Pons (tissue), 1 donor: ENCODE measurements around the gene FCRL3.
A peak's percentile ranks its signal among the peaks of the same experiment; 100 is the strongest.

Experiments
- DNase-seq: peaks from one replicate; pipeline ENCODE4 v3.0.0-alpha.2; 2016; ENCODE audit warnings: low spot score

The FCRL3 gene

GRCh38 chr1:157678721-157679120, 21.8 kb downstream of the FCRL3 start:
- DNase-seq = no peak

- no peak for DNase-seq
These were observed 27.6 kb downstream of the FCRL3 start for GRCh38 chr1:157673008-157673407.

- DNase-seq = no peak
These were observed 28.7 kb downstream of the FCRL3 start for GRCh38 chr1:157671895-157672294.

- no peak for DNase-seq
These were observed 40.9 kb downstream of the FCRL3 start for GRCh38 chr1:157659576-157660247.

GRCh38 chr1:157658571-157658970, 42.0 kb downstream of the FCRL3 start:
- no peak for DNase-seq

- DNase-seq = no peak
These were observed 47.1 kb downstream of the FCRL3 start for GRCh38 chr1:157653494-157653873.

- DNase-seq = peak; percentile 47
These were observed 47.6 kb downstream of the FCRL3 start for GRCh38 chr1:157652859-157653493.

- DNase-seq = no peak
These were observed 52.3 kb downstream of the FCRL3 start for GRCh38 chr1:157648317-157648716.

GRCh38 chr1:157646144-157646543, 54.4 kb downstream of the FCRL3 start:
- DNase-seq = peak; percentile 14

- DNase-seq = no peak
These were observed 59.4 kb downstream of the FCRL3 start for GRCh38 chr1:157641177-157641576.

- DNase-seq = no peak
These were observed 60.8 kb downstream of the FCRL3 start for GRCh38 chr1:157639800-157640199.

GRCh38 chr1:157628773-157629172, 71.8 kb downstream of the FCRL3 start:
- DNase-seq = no peak
